ENCODE measurements around the gene SFN.

SFN gene

DNA sequence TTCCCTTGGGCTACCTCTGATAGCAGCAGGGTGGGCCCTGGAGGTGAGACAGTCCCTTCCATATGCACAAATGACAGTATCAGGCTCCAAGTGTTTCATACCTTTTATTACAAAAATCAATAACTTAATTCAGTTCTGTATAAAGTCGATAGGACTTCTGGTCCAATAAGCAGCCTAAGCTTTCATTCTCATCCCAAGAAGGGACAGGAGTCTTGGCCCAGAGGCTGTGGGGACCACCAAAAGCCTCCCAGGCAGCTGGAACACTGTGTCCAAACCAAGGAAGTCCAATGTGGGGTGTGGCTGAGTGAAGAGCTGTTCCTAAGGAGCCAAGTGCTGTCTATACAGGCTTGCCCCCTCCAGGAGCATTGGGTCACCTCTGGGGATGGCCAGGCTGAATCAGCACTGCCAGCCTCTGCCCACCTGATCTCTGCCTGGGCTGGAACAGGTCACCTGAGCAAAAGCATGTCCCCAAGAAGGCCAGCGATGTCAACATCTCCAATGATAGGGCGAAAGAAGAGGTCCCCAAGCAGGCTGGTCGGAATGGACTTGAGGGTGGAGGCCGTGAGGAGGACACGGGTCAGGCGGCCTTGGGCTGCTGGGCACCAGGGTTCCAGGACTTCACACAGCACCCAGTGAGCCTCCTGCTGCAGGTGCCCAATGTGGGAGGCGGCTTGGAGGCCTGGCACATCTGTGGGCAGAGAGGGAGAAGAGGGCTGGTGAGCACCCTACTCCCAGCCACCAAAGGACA lies 48.6 kb downstream of the SFN start:
- no peak for DNase-seq (ENCODE audit: low spot score)

DNA sequence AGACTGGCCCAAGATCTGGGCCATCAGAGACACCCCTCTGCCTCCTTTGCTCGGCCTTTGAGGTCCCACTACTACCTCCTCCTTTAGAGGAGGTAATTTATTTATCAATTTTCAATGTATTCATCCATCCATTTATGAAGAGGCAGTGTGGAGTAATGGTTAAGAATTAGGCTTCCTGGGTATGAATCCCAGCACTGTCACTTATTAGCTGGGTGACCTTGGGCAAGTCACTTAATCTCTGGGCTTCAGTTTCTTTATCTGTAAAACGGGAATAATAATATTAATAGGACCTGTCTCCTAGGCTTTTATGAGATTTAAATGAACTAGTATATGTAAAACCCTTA lies 49.2 kb downstream of the SFN start:
- DNase-seq (ENCODE audit: low spot score), result no peak

DNA sequence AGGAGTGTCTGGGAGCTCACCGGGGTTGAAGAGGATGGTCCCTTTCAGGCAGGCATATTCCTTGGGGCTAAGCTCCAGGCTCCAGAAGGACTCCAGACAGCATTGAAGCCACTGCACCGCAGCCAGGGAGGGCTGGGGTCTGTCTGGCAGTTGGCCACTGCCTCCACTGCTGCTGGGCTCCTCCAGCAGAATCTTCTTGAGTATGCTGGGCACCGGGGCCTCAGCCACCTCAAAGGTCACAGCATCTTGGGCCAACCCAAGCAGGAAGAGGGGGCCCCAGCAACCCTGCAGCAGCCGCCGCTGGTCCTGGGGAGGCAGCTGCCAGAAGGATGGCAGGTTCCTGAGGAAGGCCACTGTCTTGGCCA lies 50.4 kb downstream of the SFN start:
- DNase-seq (ENCODE audit: low spot score), result no peak
